HG03175 (cell line): Measurements from ENCODE around the gene ABCC8.
"Not testable (repeated sequence)": the region's sequence is repeated elsewhere in the genome, so short reads cannot be mapped to it uniquely, and the experiment has no call there.

ENCODE experiments used
- ATAC-seq: cut with Tn5 transposase; IDR thresholded peaks from one replicate; pipeline ENCODE4 v1.9.1; 2021; ENCODE audit warnings: mild to moderate bottlenecking, moderate library complexity; ENCODE audit not compliant: unreplicated experiment

ABCC8 gene

GRCh38 chr11:17431139-17431538 lies 45.5 kb downstream of the ABCC8 start:
- no peak for ATAC-seq

GRCh38 chr11:17430616-17431015 lies 46.0 kb downstream of the ABCC8 start:
- no peak for ATAC-seq

- ATAC-seq, result no peak
Observed at GRCh38 chr11:17428925-17429324, 47.7 kb downstream of the ABCC8 start.

- ATAC-seq, result no peak
Observed at GRCh38 chr11:17428261-17428660, 48.4 kb downstream of the ABCC8 start.

GRCh38 chr11:17426233-17426632 lies 50.4 kb downstream of the ABCC8 start:
- not testable (repeated sequence) for ATAC-seq

GRCh38 chr11:17423533-17424310 lies 52.9 kb downstream of the ABCC8 start:
- ATAC-seq, result no peak

- no peak for ATAC-seq
Observed at GRCh38 chr11:17421781-17422180, 54.9 kb downstream of the ABCC8 start.

GRCh38 chr11:17418444-17419081 lies 58.1 kb downstream of the ABCC8 start:
- no peak for ATAC-seq

GRCh38 chr11:17416492-17416891 lies 60.2 kb downstream of the ABCC8 start:
- ATAC-seq, result no peak

- ATAC-seq, result no peak
Observed at GRCh38 chr11:17415523-17416104, 61.0 kb downstream of the ABCC8 start.

- no peak for ATAC-seq
Observed at GRCh38 chr11:17414992-17415391, 61.7 kb downstream of the ABCC8 start.

GRCh38 chr11:17414317-17414737 lies 62.3 kb downstream of the ABCC8 start:
- ATAC-seq, result no peak

- no peak for ATAC-seq
Observed at GRCh38 chr11:17413414-17414316, 63.0 kb downstream of the ABCC8 start.

- no peak for ATAC-seq
Observed at GRCh38 chr11:17412488-17413180, 64.0 kb downstream of the ABCC8 start.

- no peak for ATAC-seq
Observed at GRCh38 chr11:17411418-17411817, 65.2 kb downstream of the ABCC8 start.

GRCh38 chr11:17410606-17411379 lies 65.9 kb downstream of the ABCC8 start:
- no peak for ATAC-seq

GRCh38 chr11:17408641-17409040 lies 68.0 kb downstream of the ABCC8 start:
- ATAC-seq, result no peak

- no peak for ATAC-seq
Observed at GRCh38 chr11:17408026-17408425, 68.6 kb downstream of the ABCC8 start.

- ATAC-seq, result no peak
Observed at GRCh38 chr11:17407575-17407974, 69.1 kb downstream of the ABCC8 start.

GRCh38 chr11:17406818-17407149 lies 69.9 kb downstream of the ABCC8 start:
- ATAC-seq, result no peak
